Measurements from ENCODE around the gene ZIC5.
"Not testable (repeated sequence)": the region's sequence is repeated elsewhere in the genome, so short reads cannot be mapped to it uniquely, and the experiment has no call there.

The ZIC5 gene

DNA sequence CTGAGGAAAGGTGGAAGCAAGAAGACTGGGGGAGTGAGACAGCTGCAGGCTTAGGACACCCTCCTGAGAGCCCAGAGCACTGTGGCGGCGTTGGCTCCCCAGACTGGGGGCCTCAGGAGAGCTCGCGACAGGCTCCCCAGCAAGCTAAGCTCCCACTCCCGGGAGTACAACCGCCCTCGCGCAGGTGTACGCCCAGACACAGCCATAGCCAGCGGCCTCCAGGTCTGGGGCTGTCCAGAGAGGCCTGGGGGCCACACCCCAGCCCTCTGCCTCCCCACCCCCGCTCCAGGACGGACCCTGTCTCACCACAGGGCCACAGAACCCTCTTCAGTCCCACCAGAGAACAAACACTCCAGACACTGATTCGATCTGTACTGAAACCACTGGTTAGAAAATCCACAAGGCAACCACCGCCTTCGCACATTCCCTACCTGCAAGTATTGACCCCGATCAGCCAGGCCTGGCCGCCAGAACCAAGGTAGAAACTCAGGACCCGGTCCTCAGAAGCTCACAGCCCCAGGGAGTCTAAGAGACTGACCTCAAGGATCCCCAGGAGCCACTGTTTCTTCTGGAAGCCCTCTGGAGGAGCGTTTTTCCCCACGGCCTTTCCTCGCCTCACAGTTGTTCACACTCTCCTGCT, 16.3 kb downstream of the ZIC5 start:
- 64% methylated on average over 21 of the region's 21 CpGs for WGBS
- no peak overlapping the region for H4K91ac ChIP-seq (ENCODE audit: low read length)
- peak overlapping the region; percentile 55 for H3K4me2 ChIP-seq (ENCODE audit: low read length, poor library complexity, severe bottlenecking)
- no peak overlapping the region for H2BK120ac ChIP-seq (ENCODE audit: low read depth, low read length)
- H4K8ac ChIP-seq (ENCODE audit: low read length), result no peak overlapping the region
- no peak overlapping the region for H3K4ac ChIP-seq (ENCODE audit: low read depth in 1 of 2, low read length in 2 of 2)
- no peaks in the 10 kb centered on the region for H3K36me3 ChIP-seq (ENCODE audit: control insufficient read depth in 1 of 2, insufficient read depth in 2 of 2, low read depth in 1 of 2, low read length in 2 of 2)
- peaks cover 30% of the 10 kb centered on the region for H3K4me1 ChIP-seq (ENCODE audit: control insufficient read depth, insufficient read depth, low read depth, low read length)
- no peak overlapping the region for H3K9ac ChIP-seq (ENCODE audit: low read length)
- peak overlapping the region in 1 of 2 experiments; percentile 71 for H3K4me3 ChIP-seq (ENCODE audit: insufficient read depth in 1 of 2, low read depth in 1 of 2, low read length in 2 of 2)
- no peak overlapping the region for H2AFZ ChIP-seq (ENCODE audit: low read depth, low read length)
- H2AK5ac ChIP-seq (ENCODE audit: low read length, severe bottlenecking), result no peak overlapping the region
- no peak overlapping the region for H3K23ac ChIP-seq (ENCODE audit: low read length in 2 of 2)
- no peaks in the 10 kb centered on the region for H3K9me3 ChIP-seq (ENCODE audit: control insufficient read depth, low read length)
- H2BK12ac ChIP-seq (ENCODE audit: low read length in 2 of 2), result no peak overlapping the region
- no peak overlapping the region for H3K27ac ChIP-seq (ENCODE audit: low read length, poor library complexity, severe bottlenecking)
- peaks cover 38 to 99% of the 10 kb centered on the region in 2 experiments for H3K27me3 ChIP-seq (ENCODE audit: control insufficient read depth in 1 of 2, insufficient read depth in 1 of 2, low read length in 2 of 2)
- no peaks in the 10 kb centered on the region for H3K79me1 ChIP-seq (replicated peaks; ENCODE audit: low read length, poor library complexity, severe bottlenecking)
- no peak overlapping the region for H2BK15ac ChIP-seq (ENCODE audit: low read depth, poor library complexity, severe bottlenecking)
- H2BK5ac ChIP-seq (ENCODE audit: low read depth, low read length, poor library complexity, severe bottlenecking), result no peak overlapping the region
- no peak overlapping the region for H3K14ac ChIP-seq (ENCODE audit: low read length in 2 of 2)
- no peak for DNase-seq
- H3K18ac ChIP-seq (ENCODE audit: low read depth in 1 of 2, low read length in 2 of 2), result no peak overlapping the region

DNA sequence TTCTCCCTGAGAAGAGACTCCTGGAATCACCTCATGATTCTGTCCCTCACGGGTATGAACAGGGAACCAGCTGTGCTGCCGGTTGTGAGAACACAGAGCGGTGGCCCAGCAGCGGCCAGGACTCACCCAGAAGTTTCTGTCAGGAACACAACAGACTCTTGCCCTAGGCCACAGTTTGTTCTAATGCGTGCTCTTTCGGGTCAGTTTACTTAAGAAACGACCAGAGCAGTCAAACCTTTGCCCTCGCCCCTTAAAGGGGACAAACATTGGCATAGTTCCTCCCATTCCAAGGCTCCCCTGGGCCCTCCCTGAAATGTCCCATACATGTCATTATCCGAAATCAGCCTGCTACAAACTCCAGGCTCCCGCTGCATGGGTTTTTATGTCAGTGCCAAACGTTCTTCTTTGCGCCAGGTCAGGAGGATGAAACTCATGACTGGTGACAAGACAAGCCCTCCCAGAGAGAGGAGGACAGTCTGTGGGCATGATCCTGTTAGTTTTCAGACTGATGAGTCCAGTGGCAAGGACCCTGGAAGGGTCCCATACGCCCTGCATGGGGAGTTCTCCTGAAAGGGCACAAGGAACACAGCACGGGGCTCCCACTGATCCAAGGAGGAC, 18.3 kb downstream of the ZIC5 start:
- H2BK15ac ChIP-seq (ENCODE audit: low read depth, poor library complexity, severe bottlenecking), result no peak overlapping the region
- no peak overlapping the region for H2AFZ ChIP-seq (ENCODE audit: low read depth, low read length)
- 75% methylated on average over 14 of the region's 14 CpGs for WGBS
- no peaks in the 10 kb centered on the region for H3K36me3 ChIP-seq (ENCODE audit: control insufficient read depth in 1 of 2, insufficient read depth in 2 of 2, low read depth in 1 of 2, low read length in 2 of 2)
- H3K23ac ChIP-seq (ENCODE audit: low read length in 2 of 2), result no peak overlapping the region
- H3K27ac ChIP-seq (ENCODE audit: low read length, poor library complexity, severe bottlenecking), result no peak overlapping the region
- H3K18ac ChIP-seq (ENCODE audit: low read depth in 1 of 2, low read length in 2 of 2), result no peak overlapping the region
- H2AK5ac ChIP-seq (ENCODE audit: low read length, severe bottlenecking), result no peak overlapping the region
- no peak overlapping the region for H3K4me3 ChIP-seq (ENCODE audit: insufficient read depth in 1 of 2, low read depth in 1 of 2, low read length in 2 of 2)
- H2BK12ac ChIP-seq (ENCODE audit: low read length in 2 of 2), result no peak overlapping the region
- H3K4me2 ChIP-seq (ENCODE audit: low read length, poor library complexity, severe bottlenecking), result no peak overlapping the region
- no peaks in the 10 kb centered on the region for H3K79me1 ChIP-seq (replicated peaks; ENCODE audit: low read length, poor library complexity, severe bottlenecking)
- H3K9ac ChIP-seq (ENCODE audit: low read length), result no peak overlapping the region
- H2BK120ac ChIP-seq (ENCODE audit: low read depth, low read length), result no peak overlapping the region
- no peak overlapping the region for H4K8ac ChIP-seq (ENCODE audit: low read length)
- H3K9me3 ChIP-seq (ENCODE audit: control insufficient read depth, low read length), result no peaks in the 10 kb centered on the region
- H3K27me3 ChIP-seq (ENCODE audit: control insufficient read depth in 1 of 2, insufficient read depth in 1 of 2, low read length in 2 of 2), result peaks cover 31 to 99% of the 10 kb centered on the region in 2 experiments
- H4K91ac ChIP-seq (ENCODE audit: low read length), result no peak overlapping the region
- no peak overlapping the region for H3K4ac ChIP-seq (ENCODE audit: low read depth in 1 of 2, low read length in 2 of 2)
- no peak overlapping the region for H3K14ac ChIP-seq (ENCODE audit: low read length in 2 of 2)
- DNase-seq, result no peak
- peaks cover 31% of the 10 kb centered on the region for H3K4me1 ChIP-seq (ENCODE audit: control insufficient read depth, insufficient read depth, low read depth, low read length)
- H2BK5ac ChIP-seq (ENCODE audit: low read depth, low read length, poor library complexity, severe bottlenecking), result no peak overlapping the region

DNA sequence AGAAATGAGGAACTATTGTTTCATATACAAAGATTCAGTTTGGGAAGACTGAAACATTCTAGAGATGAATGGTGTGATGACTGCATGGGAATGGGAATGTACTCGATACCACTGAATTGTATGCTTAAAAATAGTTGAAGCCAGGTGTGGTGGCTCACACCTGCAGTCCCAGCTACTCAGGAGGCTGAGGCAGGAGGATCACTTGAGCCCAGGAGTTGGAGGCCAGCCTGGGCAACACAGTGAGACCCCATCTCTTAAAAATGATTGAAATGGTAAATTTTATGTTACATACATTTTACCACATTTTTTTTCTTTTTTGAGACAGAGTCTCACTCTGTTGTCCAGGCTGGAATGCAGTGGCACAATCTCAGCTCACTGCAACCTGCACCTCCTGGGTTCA, 19.9 kb downstream of the ZIC5 start:
- H2BK12ac ChIP-seq (ENCODE audit: low read length in 2 of 2); H3K9ac ChIP-seq (ENCODE audit: low read length); H4K8ac ChIP-seq (ENCODE audit: low read length); H3K18ac ChIP-seq (ENCODE audit: low read depth in 1 of 2, low read length in 2 of 2); H3K23ac ChIP-seq (ENCODE audit: low read length in 2 of 2); H3K79me1 ChIP-seq (replicated peaks; ENCODE audit: low read length, poor library complexity, severe bottlenecking); H3K4ac ChIP-seq (ENCODE audit: low read depth in 1 of 2, low read length in 2 of 2); H3K4me3 ChIP-seq (ENCODE audit: insufficient read depth in 1 of 2, low read depth in 1 of 2, low read length in 2 of 2); H2BK5ac ChIP-seq (ENCODE audit: low read depth, low read length, poor library complexity, severe bottlenecking); H3K9me3 ChIP-seq (ENCODE audit: control insufficient read depth, low read length); H4K91ac ChIP-seq (ENCODE audit: low read length); H3K4me2 ChIP-seq (ENCODE audit: low read length, poor library complexity, severe bottlenecking); H2AFZ ChIP-seq (ENCODE audit: low read depth, low read length); H3K36me3 ChIP-seq (ENCODE audit: control insufficient read depth in 1 of 2, insufficient read depth in 2 of 2, low read depth in 1 of 2, low read length in 2 of 2); DNase-seq; H2BK15ac ChIP-seq (ENCODE audit: low read depth, poor library complexity, severe bottlenecking); H3K14ac ChIP-seq (ENCODE audit: low read length in 2 of 2); H2BK120ac ChIP-seq (ENCODE audit: low read depth, low read length); H2AK5ac ChIP-seq (ENCODE audit: low read length, severe bottlenecking); H3K27ac ChIP-seq (ENCODE audit: low read length, poor library complexity, severe bottlenecking): not testable (repeated sequence)
- Histone ChIP-seq H3K27me3 (ENCODE audit: control insufficient read depth in 1 of 2, insufficient read depth in 1 of 2, low read length in 2 of 2) (peaks cover 16 to 99% of the 10 kb centered on the region in 2 experiments), H3K4me1 (ENCODE audit: control insufficient read depth, insufficient read depth, low read depth, low read length) (peaks cover 21% of the 10 kb centered on the region)
- 100% methylated on average over 1 of the region's 1 CpG for WGBS

DNA sequence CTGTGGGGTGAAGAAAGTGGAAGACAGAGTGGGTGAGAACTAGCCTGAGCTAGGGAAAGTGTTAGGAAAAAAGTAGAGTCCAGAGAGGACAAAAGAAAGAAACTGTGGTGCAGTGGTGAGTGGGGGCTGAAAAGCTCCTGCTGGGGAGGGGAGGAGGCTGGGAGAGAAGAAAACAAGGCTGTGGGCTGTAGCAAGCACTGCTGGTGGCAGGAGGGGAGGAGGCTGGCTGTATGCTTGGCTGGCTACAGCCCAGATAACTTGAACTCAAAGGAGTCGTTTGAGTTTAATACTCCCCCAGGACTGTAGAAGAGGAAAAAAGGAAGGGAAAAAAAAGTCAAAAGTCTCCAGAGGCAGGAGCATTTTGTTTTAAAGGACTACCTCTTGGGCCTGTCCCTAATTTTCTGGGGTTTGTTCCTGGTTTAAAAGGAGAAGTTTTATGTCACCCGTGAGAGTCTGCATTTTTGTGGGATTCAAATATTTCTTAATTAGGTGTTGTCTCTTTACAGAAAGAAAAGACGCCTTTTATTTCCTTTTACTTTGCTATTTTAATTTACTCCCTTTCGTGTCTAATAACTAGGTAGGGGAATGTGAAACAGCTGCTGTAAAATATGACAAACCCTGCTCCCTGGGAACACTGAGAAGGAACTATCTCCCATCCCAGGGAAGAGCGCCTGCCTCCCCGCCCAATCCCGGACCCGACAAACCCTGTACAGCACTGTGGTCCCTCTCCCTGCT, 21.7 kb downstream of the ZIC5 start:
- Histone ChIP-seq H2AFZ (ENCODE audit: low read depth, low read length) (no peak overlapping the region), H3K79me1 (replicated peaks; ENCODE audit: low read length, poor library complexity, severe bottlenecking) (no peaks in the 10 kb centered on the region), H3K9me3 (ENCODE audit: control insufficient read depth, low read length) (no peaks in the 10 kb centered on the region), H2BK15ac (ENCODE audit: low read depth, poor library complexity, severe bottlenecking) (no peak overlapping the region), H4K91ac (ENCODE audit: low read length) (no peak overlapping the region), H3K4ac (ENCODE audit: low read depth in 1 of 2, low read length in 2 of 2) (no peak overlapping the region), H3K23ac (ENCODE audit: low read length in 2 of 2) (no peak overlapping the region), H2BK12ac (ENCODE audit: low read length in 2 of 2) (no peak overlapping the region), H2AK5ac (ENCODE audit: low read length, severe bottlenecking) (peak overlapping the region; percentile 71), H3K14ac (ENCODE audit: low read length in 2 of 2) (no peak overlapping the region), H3K27me3 (ENCODE audit: control insufficient read depth in 1 of 2, insufficient read depth in 1 of 2, low read length in 2 of 2) (peaks cover 0 to 92% of the 10 kb centered on the region in 2 experiments), H3K18ac (ENCODE audit: low read depth in 1 of 2, low read length in 2 of 2) (no peak overlapping the region), H3K36me3 (ENCODE audit: control insufficient read depth in 1 of 2, insufficient read depth in 2 of 2, low read depth in 1 of 2, low read length in 2 of 2) (no peaks in the 10 kb centered on the region), H3K27ac (ENCODE audit: low read length, poor library complexity, severe bottlenecking) (peak overlapping the region; percentile 27), H2BK120ac (ENCODE audit: low read depth, low read length) (no peak overlapping the region), H4K8ac (ENCODE audit: low read length) (no peak overlapping the region), H3K4me1 (ENCODE audit: control insufficient read depth, insufficient read depth, low read depth, low read length) (peaks cover 7% of the 10 kb centered on the region), H2BK5ac (ENCODE audit: low read depth, low read length, poor library complexity, severe bottlenecking) (no peak overlapping the region), H3K4me2 (ENCODE audit: low read length, poor library complexity, severe bottlenecking) (peak overlapping the region; percentile 30), H3K9ac (ENCODE audit: low read length) (no peak overlapping the region), H3K4me3 (ENCODE audit: insufficient read depth in 1 of 2, low read depth in 1 of 2, low read length in 2 of 2) (no peak overlapping the region)
- DNase-seq, result no peak
- 51% methylated on average over 2 of the region's 8 CpGs for WGBS

Data from mesenchymal stem cell (in vitro differentiated cells and primary cell).